ENCODE results near the gene ARHGDIA. TPM values are rescaled to one million over a fixed set of nuclear protein-coding genes. Genes with fewer than 3 reads are reported as not detected.

Gene ARHGDIA
- total and polyA plus RNA-seq, 2 of the 8 experiments (the other 6 are each of a cell fraction or from before 2014, with no cell fraction given) = 62.4 to 217 TPM

GRCh38 chr17:81871387-81872230 is 472 bp upstream of the ARHGDIA start:
- peaks cover 0 to 31% (median 21%) of the 10 kb centered on the region in 4 experiments; a peak in 6 of 7 replicates for H3K4me1 ChIP-seq (replicated peaks in 1 of 4; ENCODE audit: control insufficient read depth in 3 of 4, insufficient read depth in 4 of 4, low read length in 3 of 4)
- peak overlapping the region; percentile 77 for H3K56ac ChIP-seq (replicated peaks; ENCODE audit: insufficient read length, low read depth, low read length)
- no peak overlapping the region for H2AFZ ChIP-seq (ENCODE audit: low read length)
- H3K79me2 ChIP-seq (ENCODE audit: control insufficient read depth in 1 of 2, insufficient read depth in 2 of 2, low read length in 2 of 2) = peaks cover 3 to 4% of the 10 kb centered on the region in 2 experiments; a peak in 2 of 4 replicates
- H3K27me3 ChIP-seq (replicated peaks in 1 of 4; ENCODE audit: control insufficient read depth in 3 of 4, extremely low read depth in 1 of 4, insufficient read depth in 3 of 4, low read length in 3 of 4) = no peaks in the 10 kb centered on the region
- H4K5ac ChIP-seq (ENCODE audit: insufficient read length, low read depth, low read length) = peak overlapping the region; percentile 63
- H4K8ac ChIP-seq (ENCODE audit: extremely low read depth, insufficient read depth, low read length) = peak overlapping the region; percentile 96
- H3K23me2 ChIP-seq (ENCODE audit: low read depth, low read length) = peaks cover 12% of the 10 kb centered on the region; the same call in 1 of the 2 replicates
- H3K9me3 ChIP-seq (ENCODE audit: insufficient read depth in 2 of 2, low read depth in 1 of 2, low read length in 1 of 2) = no peaks in the 10 kb centered on the region
- H3K27ac ChIP-seq (ENCODE audit: low read depth, low read length) = peak overlapping the region; percentile 82; the same call in 1 of the 2 replicates
- H3K4me3 ChIP-seq (ENCODE audit: extremely low read depth in 1 of 4, insufficient read depth in 2 of 4, low read depth in 3 of 4, low read length in 4 of 4) = peak overlapping the region; percentile 63 to 88 (median 71)
- H3K4me2 ChIP-seq (ENCODE audit: insufficient read depth in 1 of 2, low read depth in 2 of 2, low read length in 2 of 2) = peak overlapping the region; percentile 74
- ChIA-PET POLR2A (ENCODE audit: partially characterized antibody) (interaction anchor here (0.6 to 10.5 kb wide), 16 partner anchors 8 to 154 kb away, joined by 3 to 151 read pairs (median 4); partner anchors contain the start of genes ALYREF, ANAPC11, CENPX and LRRC45), CTCF (ENCODE audit: partially characterized antibody) (interaction anchor here (0.8 to 2.9 kb wide), 9 partner anchors 14 to 170 kb away, joined by 3 to 24 read pairs (median 3); partner anchors contain the start of gene SIRT7)
- peaks cover 2% of the 10 kb centered on the region; the same call in 1 of the 2 replicates for H3K79me1 ChIP-seq (ENCODE audit: low read depth, low read length)
- H3K9ac ChIP-seq (replicated peaks in 1 of 4; ENCODE audit: extremely low read depth in 1 of 4, low read depth in 3 of 4, low read length in 3 of 4) = peak overlapping the region; percentile 28 to 86 (median 82)
- 7% methylated on average over 76 of the region's 86 CpGs; no CpG with 5 or more reads in 1 of the 2 experiments for WGBS, 2 experiments (ENCODE audit: extremely low coverage in 1 of 2, insufficient coverage in 1 of 2, insufficient read length in 1 of 2, insufficient replicate concordance in 2 of 2, low coverage in 1 of 2, low lambda C conversion rate in 2 of 2, missing lambda C conversion rate in 1 of 2)
- peak overlapping the region; percentile 92 for H3K4ac ChIP-seq (replicated peaks; ENCODE audit: insufficient read length, low read depth, low read length)
- 0 out of 2 replicates have a peak overlapping the region, but pooled peaks have one; percentile 31 for H2BK12ac ChIP-seq (ENCODE audit: low read depth, low read length)
- H4K20me1 ChIP-seq (replicated peaks in 1 of 2; ENCODE audit: control insufficient read depth in 1 of 2, insufficient read depth in 2 of 2, low read length in 2 of 2) = peaks cover 4 to 21% of the 10 kb centered on the region in 2 experiments
- H2BK120ac ChIP-seq (replicated peaks; ENCODE audit: low read depth, low read length) = no peak overlapping the region
- H4K91ac ChIP-seq (replicated peaks; ENCODE audit: insufficient read length, low read length) = peak overlapping the region; percentile 98
- FAIRE-seq (no peak), DNase-seq (ENCODE audit: low read depth in 1 of 2, low spot score in 2 of 2) (peak in 1 of 2 experiments; percentile 93)
- peak overlapping the region; percentile 82; the same call in 1 of the 2 replicates for H2BK5ac ChIP-seq (ENCODE audit: low read depth, low read length)
- H2BK20ac ChIP-seq (ENCODE audit: low read length) = no peak overlapping the region
- no peak overlapping the region for H2BK15ac ChIP-seq (ENCODE audit: low read length)
- H3K18ac ChIP-seq (ENCODE audit: extremely low read depth, low read length) = peak overlapping the region; percentile 88
- 0 out of 2 replicates have a peak overlapping the region, but pooled peaks have one; percentile 43 for H2AK5ac ChIP-seq (ENCODE audit: low read depth, low read length)
- no peak overlapping the region for H3K23ac ChIP-seq (ENCODE audit: insufficient read length)
- no peak overlapping the region for H3K14ac ChIP-seq (ENCODE audit: insufficient read length)
- H3K36me3 ChIP-seq (ENCODE audit: control insufficient read depth in 2 of 4, insufficient read depth in 4 of 4, low read length in 3 of 4) = peaks cover 0 to 6% (median 3%) of the 10 kb centered on the region in 4 experiments; a peak in 2 of 8 replicates
- peak; percentile 92 for TF ChIP-seq MAX (IDR thresholded peaks at IDR 0.05)
- TF ChIP-seq ZNF274 (IDR thresholded peaks at IDR 0.05; ENCODE audit: borderline replicate concordance, extremely low read depth, low read length) = no peak
- TF ChIP-seq, protein P1, sequence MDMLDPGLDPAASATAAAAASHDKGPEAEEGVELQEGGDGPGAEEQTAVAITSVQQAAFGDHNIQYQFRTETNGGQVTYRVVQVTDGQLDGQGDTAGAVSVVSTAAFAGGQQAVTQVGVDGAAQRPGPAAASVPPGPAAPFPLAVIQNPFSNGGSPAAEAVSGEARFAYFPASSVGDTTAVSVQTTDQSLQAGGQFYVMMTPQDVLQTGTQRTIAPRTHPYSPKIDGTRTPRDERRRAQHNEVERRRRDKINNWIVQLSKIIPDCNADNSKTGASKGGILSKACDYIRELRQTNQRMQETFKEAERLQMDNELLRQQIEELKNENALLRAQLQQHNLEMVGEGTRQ (IDR thresholded peaks at IDR 0.05; ENCODE audit: low read length) = peak; percentile 66
- 0 out of 2 replicates have a peak, but pooled peaks have one; percentile 73 for TF ChIP-seq CREB1 (IDR thresholded peaks at IDR 0.05)
- TF ChIP-seq SAP30 (IDR thresholded peaks at IDR 0.05; ENCODE audit: insufficient read depth, insufficient replicate concordance, low read length) = no peak
- peak; percentile 90 for TF ChIP-seq BACH1 (IDR thresholded peaks at IDR 0.05; ENCODE audit: low read length)
- peak; percentile 78; the same call in 1 of the 2 replicates for TF ChIP-seq POLR2AphosphoS5 (IDR thresholded peaks at IDR 0.05; ENCODE audit: low read depth, low read length)
- TF ChIP-seq, protein P2, sequence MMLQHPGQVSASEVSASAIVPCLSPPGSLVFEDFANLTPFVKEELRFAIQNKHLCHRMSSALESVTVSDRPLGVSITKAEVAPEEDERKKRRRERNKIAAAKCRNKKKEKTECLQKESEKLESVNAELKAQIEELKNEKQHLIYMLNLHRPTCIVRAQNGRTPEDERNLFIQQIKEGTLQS (IDR thresholded peaks at IDR 0.05; ENCODE audit: insufficient read depth, low read depth, low read length) = 0 out of 2 replicates have a peak, but pooled peaks have one; percentile 13
